HEK293T (cell line): ENCODE data around the gene PTPN7.

Experiments
- CTCF ChIA-PET: fragments of 350-600 bp; formaldehyde crosslinking; extraction: SDS; loops from one replicate; lab custom pipeline; 2021; ENCODE audit warnings: antibody characterized with exemption, inconsistent platforms; lab: Yijun Ruan, JAX
- POLR2A ChIA-PET: fragments of 350-600 bp; formaldehyde crosslinking; extraction: SDS; loops from one replicate; lab custom pipeline; 2020; ENCODE audit warnings: antibody characterized with exemption, inconsistent platforms; lab: Yijun Ruan, JAX
- DNase-seq: peaks from one replicate; pipeline ENCODE4 v3.0.0; 2012; ENCODE audit warnings: mixed read lengths; ENCODE audit errors: extremely low spot score
- ARNT ChIP-seq: fragments of 450-650 bp; IDR thresholded peaks from 2 replicates; pipeline ENCODE4 v1.6.1; 2017; ENCODE audit warnings: mild to moderate bottlenecking
- BHLHE40 ChIP-seq: fragments of 450-650 bp; IDR thresholded peaks from 2 replicates; pipeline ENCODE4 v1.6.1; 2016; ENCODE audit warnings: mild to moderate bottlenecking, moderate library complexity, borderline replicate concordance
- CTBP1 ChIP-seq: fragments of 450-650 bp; IDR thresholded peaks from 2 replicates; pipeline ENCODE4 v1.6.1; 2016; ENCODE audit warnings: borderline replicate concordance
- ELF4 ChIP-seq: fragments of 450-650 bp; IDR thresholded peaks from 2 replicates; pipeline ENCODE4 v1.6.1; 2017; ENCODE audit warnings: antibody characterized with exemption
- FOXA1 ChIP-seq: fragments of 450-650 bp; IDR thresholded peaks from 2 replicates; pipeline ENCODE4 v1.6.1; 2016; ENCODE audit warnings: mild to moderate bottlenecking
- FOXK2 ChIP-seq: fragments of 450-650 bp; IDR thresholded peaks from 2 replicates; pipeline ENCODE4 v1.6.1; 2016; ENCODE audit warnings: mild to moderate bottlenecking
- FOXM1 ChIP-seq: fragments of 450-650 bp; IDR thresholded peaks from 2 replicates; pipeline ENCODE4 v1.6.1; 2017; ENCODE audit warnings: mild to moderate bottlenecking, borderline replicate concordance
- HDGF ChIP-seq: fragments of 450-650 bp; IDR thresholded peaks from 2 replicates; pipeline ENCODE4 v1.6.1; 2017; ENCODE audit warnings: antibody characterized with exemption, borderline replicate concordance
- L3MBTL2 ChIP-seq: fragments of 450-650 bp; conservative IDR thresholded peaks from 2 replicates; pipeline ENCODE4 v1.6.1; 2016; ENCODE audit warnings: mild to moderate bottlenecking
- LEF1 ChIP-seq: fragments of 450-650 bp; IDR thresholded peaks from 2 replicates; pipeline ENCODE4 v1.6.1; 2017; ENCODE audit warnings: mild to moderate bottlenecking, borderline replicate concordance
- NFRKB ChIP-seq: fragments of 450-650 bp; IDR thresholded peaks from 2 replicates; pipeline ENCODE4 v1.6.1; 2016; ENCODE audit warnings: mild to moderate bottlenecking, moderate library complexity
- SP1 ChIP-seq: fragments of 450-650 bp; IDR thresholded peaks from 2 replicates; pipeline ENCODE4 v1.6.1; 2017
- SUZ12 ChIP-seq: fragments of 450-650 bp; IDR thresholded peaks from 2 replicates; pipeline ENCODE4 v1.6.1; 2016; ENCODE audit warnings: mild to moderate bottlenecking
- TARDBP ChIP-seq: fragments of 450-650 bp; IDR thresholded peaks from 2 replicates; pipeline ENCODE4 v1.6.1; 2016
- ZNF384 ChIP-seq: fragments of 450-650 bp; IDR thresholded peaks from 2 replicates; pipeline ENCODE4 v1.6.1; 2016
- TF ChIP-seq, protein P1 (sequence below): fragments of 450-650 bp; IDR thresholded peaks from 2 replicates; pipeline ENCODE4 v1.6.1; 2016

PTPN7 gene

DNA sequence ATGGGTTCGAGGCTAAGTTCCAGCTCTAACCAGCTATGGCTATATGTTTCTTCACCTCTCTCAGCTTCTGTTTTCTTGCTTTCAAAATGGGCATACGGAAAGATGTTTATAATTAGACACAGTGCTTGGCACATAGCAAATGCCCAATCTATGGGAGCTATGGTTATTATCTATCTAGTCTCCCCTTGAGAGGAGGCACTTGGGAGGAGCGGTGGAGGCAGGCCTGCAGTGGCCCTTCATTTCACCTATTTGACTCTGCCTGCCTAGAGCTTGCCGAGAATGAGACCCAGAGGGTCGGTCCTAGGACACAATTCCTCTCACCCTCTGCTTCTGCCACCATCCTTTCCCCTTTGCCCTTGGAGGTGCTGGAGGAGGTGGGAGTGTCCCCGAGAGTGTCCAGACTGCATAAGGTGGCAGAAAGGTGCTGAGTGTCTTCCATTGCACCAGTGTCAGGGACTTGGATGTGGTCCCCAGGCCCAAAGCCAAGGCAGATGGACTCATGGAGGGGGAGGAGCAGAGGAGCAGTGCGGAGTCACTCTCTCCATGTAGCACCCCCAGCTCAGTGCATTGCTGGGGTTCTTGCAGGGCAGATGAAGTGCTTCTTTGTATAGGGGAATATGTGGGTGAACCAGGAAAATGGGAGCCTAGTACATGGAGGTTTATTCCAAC, 42.2 kb upstream of the PTPN7 start:
- ChIA-PET CTCF (interaction anchor here (1.3 kb wide), 1 partner anchor 9 kb away, joined by 3 read pairs; the partner anchor contains the start of gene LGR6), POLR2A (no interaction called here)
- TF ChIP-seq ELF4, result no peak
- DNase-seq, result no peak

DNA sequence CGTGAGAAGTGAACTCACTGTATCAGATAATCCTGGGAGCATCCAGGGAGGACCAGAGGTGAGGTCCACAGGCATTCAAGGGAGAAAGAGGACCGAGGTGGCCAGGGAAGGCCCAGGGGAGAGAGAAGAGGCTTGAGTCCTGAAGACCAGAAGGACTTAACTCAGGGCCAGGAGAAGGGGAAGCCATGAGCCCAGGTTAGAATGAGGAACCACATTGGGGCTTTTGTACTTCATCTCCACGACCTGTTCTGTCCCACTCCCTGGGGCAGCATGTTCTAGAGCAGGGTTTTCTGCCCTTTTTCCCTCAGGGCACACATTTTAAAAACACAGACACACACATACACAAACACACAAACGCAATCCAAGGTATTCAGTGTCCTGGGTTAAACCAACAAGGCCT, 41.6 kb upstream of the PTPN7 start:
- TF ChIP-seq FOXA1, result no peak
- TF ChIP-seq ZNF384, result no peak
- TF ChIP-seq FOXK2, result no peak
- TF ChIP-seq ELF4, result no peak
- no peak for TF ChIP-seq SP1
- TF ChIP-seq L3MBTL2, result no peak
- TF ChIP-seq BHLHE40, result no peak
- TF ChIP-seq CTBP1, result no peak
- TF ChIP-seq ARNT, result no peak
- TF ChIP-seq TARDBP, result no peak
- ChIA-PET CTCF (interaction anchor here (1.3 kb wide), 1 partner anchor 9 kb away, joined by 3 read pairs; the partner anchor contains the start of gene LGR6), POLR2A (no interaction called here)
- DNase-seq, result no peak

DNA sequence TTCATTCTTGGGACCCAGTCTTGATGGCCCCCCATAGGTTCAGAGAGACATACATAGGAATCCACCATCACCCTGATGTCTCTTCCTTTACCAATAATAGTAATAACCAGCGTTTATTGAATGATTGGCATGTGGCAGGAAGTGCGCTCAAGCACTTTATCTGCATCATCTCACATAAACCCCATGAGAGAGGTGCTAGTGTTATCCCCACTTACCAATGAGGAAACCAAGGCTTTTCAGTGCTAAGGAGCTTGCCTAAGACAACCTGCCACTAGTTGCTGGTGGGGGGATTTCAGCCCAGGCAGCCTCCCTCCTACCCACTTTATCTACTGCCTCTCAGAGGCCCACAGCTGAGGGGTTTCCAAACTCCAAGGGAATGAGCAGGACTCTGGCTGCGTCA, 40.9 kb upstream of the PTPN7 start:
- ChIA-PET CTCF (no interaction called here), POLR2A (no interaction called here)
- no peak for DNase-seq
- TF ChIP-seq LEF1, result no peak
- no peak for TF ChIP-seq ARNT
- no peak for TF ChIP-seq ZNF384
- TF ChIP-seq NFRKB, result no peak
- no peak for TF ChIP-seq FOXM1
- TF ChIP-seq, protein P1, sequence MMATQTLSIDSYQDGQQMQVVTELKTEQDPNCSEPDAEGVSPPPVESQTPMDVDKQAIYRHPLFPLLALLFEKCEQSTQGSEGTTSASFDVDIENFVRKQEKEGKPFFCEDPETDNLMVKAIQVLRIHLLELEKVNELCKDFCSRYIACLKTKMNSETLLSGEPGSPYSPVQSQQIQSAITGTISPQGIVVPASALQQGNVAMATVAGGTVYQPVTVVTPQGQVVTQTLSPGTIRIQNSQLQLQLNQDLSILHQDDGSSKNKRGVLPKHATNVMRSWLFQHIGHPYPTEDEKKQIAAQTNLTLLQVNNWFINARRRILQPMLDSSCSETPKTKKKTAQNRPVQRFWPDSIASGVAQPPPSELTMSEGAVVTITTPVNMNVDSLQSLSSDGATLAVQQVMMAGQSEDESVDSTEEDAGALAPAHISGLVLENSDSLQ, result no peak
- TF ChIP-seq FOXA1, result no peak
- TF ChIP-seq L3MBTL2, result no peak
- TF ChIP-seq HDGF, result no peak

DNA sequence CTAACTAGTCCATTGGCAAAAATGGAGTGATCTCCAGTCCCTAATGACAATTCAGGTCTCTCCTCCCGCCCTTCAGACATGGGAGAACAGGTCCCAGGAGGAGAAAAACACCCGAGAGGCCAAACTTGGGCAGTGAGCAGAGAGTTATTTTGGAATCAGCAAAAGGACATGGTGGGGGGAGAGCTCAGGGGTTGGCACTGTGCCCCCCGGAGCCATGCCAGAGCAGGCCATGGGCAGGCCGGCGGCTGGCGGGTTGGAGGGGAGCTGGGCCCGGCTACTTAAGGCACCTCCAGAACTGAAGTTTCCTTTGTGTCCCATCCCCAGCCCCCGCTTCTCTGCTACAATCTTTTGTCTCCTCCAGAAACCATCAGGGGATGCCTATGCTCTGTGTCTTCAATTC, 40.3 kb upstream of the PTPN7 start:
- TF ChIP-seq, protein P1, result no peak
- TF ChIP-seq LEF1 (no peak), SP1 (no peak), ZNF384 (no peak), SUZ12 (no peak)
- ChIA-PET CTCF (interaction anchor here (1.3 to 1.4 kb wide), 2 partner anchors 16 to 46 kb away, joined by 4 to 5 read pairs; no protein-coding TSS in a partner anchor), POLR2A (no interaction called here)
- no peak for DNase-seq

DNA sequence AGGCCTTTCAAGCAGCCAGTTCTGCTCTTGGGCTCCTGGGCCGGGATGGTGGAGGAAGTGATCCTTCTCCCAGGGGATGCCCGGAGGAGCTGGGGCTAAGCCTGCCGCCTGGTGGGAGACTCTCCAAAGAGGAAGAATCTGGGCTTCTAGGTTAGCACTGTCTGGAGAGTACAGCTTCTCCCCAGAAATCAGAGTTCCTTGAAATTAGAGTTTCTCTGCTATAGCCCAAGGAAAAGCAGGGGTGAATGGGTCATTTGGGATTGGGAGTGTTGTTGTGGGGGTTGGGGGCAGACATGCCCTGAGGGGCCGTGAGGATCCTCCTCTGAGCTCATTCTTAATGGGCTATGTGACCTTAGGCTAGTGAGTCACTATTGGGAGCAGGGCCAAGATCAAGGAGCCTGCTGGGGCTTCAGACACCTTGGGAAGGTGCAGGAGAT, 39.7 kb upstream of the PTPN7 start:
- POLR2A ChIA-PET, result interaction anchor here (1.4 kb wide), 1 partner anchor 142 kb away, joined by 4 read pairs; the partner anchor contains the start of gene UBE2T
- TF ChIP-seq L3MBTL2 (no peak), HDGF (no peak), TARDBP (no peak), FOXA1 (no peak), ELF4 (no peak)
- TF ChIP-seq, protein P1, result no peak
- CTCF ChIA-PET, result interaction anchor here (0.6 to 1.4 kb wide), 3 partner anchors 15 to 327 kb away, joined by 3 to 5 read pairs (median 4); no protein-coding TSS in a partner anchor
- DNase-seq, result no peak

DNA sequence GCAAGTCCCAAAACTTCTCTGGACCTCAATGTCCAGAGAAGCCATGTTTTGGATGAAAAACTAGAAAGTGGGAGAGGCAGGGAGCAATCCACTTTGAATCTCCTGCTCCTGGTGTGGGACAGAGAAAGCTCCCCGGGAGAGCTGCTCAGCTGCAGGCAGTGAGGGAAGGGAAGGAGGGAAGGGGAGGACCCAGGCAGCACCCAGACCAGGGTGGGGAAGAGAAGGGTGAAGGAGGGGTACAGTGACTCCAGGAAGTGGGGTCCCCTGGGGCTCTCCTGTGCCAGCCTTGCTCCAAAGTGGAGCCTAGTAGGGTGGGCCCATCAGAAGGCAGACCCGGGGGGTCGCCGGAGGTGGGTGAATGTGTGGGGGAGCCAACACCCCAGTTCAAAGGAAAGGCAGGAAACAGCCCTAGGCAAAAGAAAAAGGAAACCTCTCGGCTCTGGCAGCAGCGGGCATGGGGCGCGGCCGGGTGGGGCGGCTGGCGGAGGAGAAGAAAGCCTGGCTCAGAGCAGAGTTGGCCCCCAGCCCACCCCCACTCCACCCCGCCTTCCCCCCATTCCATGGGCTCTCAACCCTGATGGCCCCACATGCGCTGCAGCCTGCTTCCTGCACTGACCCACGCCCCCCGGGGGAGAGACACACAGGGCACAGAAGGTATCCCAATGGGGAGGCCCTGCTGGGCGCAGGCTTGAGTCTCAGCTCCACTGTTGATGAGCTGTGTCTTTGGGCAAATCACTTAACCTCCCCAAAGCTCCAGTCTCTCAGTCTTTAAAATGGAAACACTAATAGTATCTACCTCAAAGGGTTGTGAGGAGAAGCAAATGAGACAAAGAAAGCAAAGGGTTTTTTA, 38.9 kb upstream of the PTPN7 start:
- DNase-seq, result no peak
- POLR2A ChIA-PET, result interaction anchor here (1.4 kb wide), 1 partner anchor 143 kb away, joined by 4 read pairs; the partner anchor contains the start of gene UBE2T
- TF ChIP-seq SP1 (no peak), SUZ12 (no peak), FOXK2 (no peak), LEF1 (no peak), FOXA1 (no peak), ELF4 (no peak), FOXM1 (no peak), NFRKB (no peak), ARNT (no peak), ZNF384 (no peak), BHLHE40 (no peak), TARDBP (no peak), HDGF (no peak), L3MBTL2 (no peak)
- TF ChIP-seq, protein P1, result no peak
- CTCF ChIA-PET, result interaction anchor here (0.6 to 1.4 kb wide), 3 partner anchors 15 to 328 kb away, joined by 3 to 5 read pairs (median 4); no protein-coding TSS in a partner anchor
